Activated naive CD4-positive, alpha-beta T cell treated with anti-CD3 and anti-CD28 coated beads, Interleukin-2, amount 50 U/mL, for 16 hours (primary cell): ENCODE data around the gene NAV2.

Experiments
- DNase-seq: peaks from one replicate; pipeline ENCODE4 v3.0.0-alpha.2; 2020

The NAV2 gene

DNA sequence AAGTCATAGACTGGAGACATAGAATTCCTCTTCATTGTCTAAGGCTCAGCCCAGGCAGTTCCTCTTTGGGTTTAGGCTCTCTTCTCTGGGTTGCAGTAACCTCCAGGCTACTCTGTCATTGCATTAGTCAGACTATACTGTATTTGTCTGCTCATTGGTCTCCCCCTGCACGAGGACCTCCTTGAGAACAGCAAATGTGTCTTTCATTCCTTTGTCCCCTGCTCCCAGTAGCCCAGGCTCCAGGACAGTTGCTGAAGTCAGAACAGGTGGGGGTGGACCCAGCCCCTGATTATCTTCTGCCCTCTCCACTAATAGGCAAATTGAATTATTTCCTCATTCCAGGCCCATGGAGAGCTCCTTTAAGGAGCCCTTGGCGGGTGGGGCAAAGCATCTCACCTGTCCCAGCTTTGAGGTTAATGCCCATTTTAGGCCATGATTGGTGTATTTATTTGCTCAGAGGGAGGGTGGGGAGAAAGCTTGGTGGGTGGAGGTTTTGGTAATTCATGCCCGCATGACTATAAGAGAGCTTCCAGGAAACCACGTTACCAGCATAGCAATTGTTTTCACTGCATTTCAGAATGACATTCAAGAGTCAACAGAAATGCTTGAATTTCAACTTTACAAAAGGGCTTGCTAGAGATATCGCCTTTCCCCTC lies 40.9 kb downstream of the NAV2 start:
- DNase-seq: no peak

DNA sequence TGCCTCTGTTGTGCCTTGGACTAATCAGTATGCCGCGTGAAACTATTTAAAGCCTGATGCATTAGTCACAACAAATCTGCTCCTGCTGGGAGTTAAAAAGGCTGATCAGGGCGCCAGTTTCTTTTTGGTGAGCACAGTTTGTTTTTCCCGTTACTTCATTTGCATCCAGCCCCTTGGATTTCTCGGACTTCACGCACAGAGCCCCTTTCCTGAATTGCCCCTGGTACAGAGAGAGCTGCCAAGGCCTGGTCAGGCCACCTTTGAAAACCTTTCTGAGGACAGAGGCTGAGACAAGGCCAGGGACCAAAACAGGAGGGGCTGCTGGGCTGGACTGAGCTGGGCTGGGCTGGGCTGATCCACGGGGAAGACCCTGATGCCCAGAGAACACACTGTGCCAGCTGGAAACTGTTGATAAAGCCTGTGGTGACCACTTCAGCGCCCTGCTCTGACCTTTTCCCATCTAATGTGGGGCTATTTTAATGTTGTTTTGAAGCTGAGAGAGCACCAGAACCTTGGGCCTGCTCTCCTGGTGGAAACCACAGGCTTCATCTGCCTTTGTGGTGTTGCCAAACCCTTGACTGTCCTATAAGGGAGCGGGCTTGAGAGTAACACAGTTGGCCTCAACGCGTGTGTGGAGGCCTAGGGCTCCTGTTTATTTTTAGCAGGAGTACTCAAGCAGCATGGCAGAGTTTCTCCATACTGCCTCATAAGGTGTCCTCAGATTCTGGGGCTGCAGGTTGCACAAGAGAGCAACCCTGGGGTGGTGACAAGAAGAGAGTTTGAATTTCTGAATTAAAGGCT lies 44.2 kb downstream of the NAV2 start:
- no peak for DNase-seq

- no peak for DNase-seq
These were observed 46.8 kb downstream of the NAV2 start for GRCh38 chr11:19759389-19759788.

DNA sequence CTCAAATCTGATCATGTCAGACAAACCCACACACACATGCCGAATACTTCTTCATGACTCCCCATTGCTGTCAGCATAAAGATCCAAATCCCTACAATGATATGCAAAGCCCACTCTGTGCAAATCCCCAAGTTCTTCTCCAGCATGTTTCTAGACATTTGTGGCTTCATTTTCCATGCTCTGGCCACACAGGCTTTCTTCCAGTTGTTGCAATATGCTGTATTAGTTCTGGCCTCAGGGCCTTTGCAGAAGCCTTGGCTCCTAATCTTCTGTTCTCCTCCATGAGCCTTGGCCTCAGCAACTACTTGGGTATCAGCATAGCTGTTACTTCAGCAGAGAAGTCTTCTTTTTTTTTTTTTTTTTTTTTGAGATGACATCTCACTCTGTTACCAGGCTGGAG lies 49.6 kb downstream of the NAV2 start:
- DNase-seq: no peak

GRCh38 chr11:19763330-19763729 lies 50.7 kb downstream of the NAV2 start:
- no peak for DNase-seq

DNA sequence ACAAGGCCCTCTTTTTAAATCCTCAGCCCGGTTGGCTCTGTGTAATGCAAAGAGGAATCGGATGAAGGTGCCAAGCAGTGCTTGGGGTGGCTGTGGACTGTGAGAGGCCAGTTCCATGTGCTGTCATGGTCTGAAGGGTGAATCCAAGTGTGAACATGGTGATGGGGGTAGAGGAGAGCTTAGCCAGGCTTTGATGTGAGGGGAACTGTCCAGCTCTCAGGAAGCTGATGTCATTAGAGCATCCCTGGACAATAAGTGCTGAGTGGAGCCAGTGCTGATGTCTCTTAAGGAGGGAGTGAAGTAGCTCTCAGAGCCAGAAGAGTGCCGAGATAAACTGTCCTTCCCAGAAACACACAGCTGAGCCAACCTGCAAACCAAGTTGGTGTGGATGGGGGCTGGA lies 53.6 kb downstream of the NAV2 start:
- DNase-seq: no peak

- DNase-seq: no peak
These were observed 54.2 kb downstream of the NAV2 start for GRCh38 chr11:19766810-19767209.

DNA sequence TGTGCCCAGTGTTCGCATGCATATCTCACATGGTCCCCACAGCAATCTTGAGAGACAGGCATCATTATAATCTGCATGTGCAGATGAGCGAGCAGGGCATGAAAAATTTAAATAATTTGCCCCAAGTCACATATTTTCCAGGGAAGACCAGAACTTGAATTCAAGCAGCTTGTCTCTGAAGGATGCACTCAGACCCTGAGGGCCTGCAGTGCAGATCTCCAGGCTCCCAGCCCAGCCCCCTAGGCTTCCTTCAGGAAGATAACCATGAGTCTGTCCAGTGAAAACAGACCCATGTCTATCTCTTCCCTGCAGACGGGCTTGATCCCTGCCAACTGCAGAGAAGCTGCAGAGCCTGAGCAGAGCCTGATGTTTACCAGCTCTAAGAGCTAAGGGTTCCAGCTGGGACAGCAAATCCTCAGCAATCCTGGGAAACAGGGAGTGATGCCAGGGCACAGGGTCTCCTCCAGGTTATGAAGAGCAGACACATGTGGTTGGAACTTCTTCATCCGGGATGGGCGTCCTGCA lies 55.1 kb downstream of the NAV2 start:
- DNase-seq: no peak

- no peak for DNase-seq
These were observed 55.6 kb downstream of the NAV2 start for GRCh38 chr11:19768197-19768596.

GRCh38 chr11:19768815-19769214 lies 56.2 kb downstream of the NAV2 start:
- no peak for DNase-seq

- DNase-seq: no peak
These were observed 57.2 kb downstream of the NAV2 start for GRCh38 chr11:19769820-19770219.

- no peak for DNase-seq
These were observed 57.6 kb downstream of the NAV2 start for GRCh38 chr11:19770277-19770676.

GRCh38 chr11:19771463-19771862 lies 58.8 kb downstream of the NAV2 start:
- DNase-seq: no peak

GRCh38 chr11:19772480-19772879 lies 59.8 kb downstream of the NAV2 start:
- DNase-seq: no peak

DNA sequence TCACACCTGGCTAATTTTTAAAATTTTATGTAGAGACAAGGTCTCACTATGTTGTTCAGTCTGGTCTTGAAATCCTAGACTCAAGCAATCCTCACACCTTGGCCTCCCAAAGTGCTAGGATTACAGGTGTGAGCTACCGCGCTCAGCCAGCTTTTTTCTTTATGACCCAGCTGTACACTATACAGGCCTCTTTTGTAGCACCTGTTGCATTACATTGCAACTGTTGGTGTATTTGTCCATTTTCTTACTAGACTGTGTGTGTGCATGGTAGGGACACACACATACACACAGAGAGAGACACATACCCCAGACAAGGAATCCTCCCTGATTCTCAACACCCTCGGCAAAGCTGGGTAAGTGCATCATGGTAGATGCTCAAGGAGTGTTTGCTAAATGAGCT lies 61.7 kb downstream of the NAV2 start:
- DNase-seq: no peak

GRCh38 chr11:19774817-19775580 lies 62.4 kb downstream of the NAV2 start:
- DNase-seq: no peak

GRCh38 chr11:19775622-19776021 lies 63.0 kb downstream of the NAV2 start:
- DNase-seq: no peak

DNA sequence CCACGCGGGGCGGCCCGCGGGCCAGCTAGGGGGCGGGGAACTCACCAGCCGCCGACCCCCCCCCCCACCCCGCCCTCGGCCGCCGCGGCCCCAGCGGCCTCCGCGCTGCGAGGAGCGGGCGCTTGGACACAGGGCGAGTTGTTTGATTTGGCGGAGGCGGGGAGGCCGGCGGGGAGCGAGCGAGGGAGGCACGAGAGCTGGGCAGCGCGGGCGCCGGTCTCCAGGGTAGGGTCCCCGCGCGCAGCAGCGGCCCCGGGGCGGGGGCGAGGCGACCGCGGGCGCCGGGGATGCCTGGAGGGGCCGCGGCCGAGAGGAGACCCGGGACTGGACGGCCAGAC lies 64.4 kb downstream of the NAV2 start:
- no peak for DNase-seq

DNA sequence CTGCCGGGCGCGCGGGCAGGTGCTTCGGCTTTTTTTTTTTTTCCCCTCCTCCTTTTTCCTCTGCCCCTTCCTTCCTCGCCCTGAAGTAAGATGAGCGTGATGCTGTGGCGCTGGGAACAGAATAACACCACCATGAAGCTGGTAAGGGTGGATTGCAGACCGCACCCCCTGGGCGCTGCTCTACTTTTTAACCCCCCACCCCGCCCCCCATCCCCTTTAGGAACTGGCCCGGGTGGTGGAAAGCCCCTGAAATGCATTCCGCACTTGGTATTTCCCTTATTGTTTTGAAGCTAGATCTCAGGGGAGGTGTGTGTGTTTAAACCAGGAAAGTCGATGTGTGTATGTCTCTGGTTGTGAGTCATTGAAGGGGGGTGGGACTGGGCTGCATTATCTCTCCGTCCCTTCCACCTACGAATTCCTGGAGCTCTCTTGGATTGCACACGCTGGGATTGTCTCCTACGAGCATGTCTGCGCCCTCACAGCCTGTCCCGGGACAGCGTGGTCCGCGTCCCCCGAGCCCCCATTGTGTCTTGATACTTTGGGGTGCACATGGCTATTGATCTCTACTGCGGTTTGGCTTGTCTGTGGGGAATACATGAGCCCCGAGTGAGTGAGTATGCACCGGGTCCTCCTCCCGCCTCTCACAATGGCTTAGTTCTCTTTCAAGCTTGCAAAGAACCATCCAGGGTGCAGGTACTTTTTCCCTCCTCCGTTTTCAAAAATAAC lies 64.9 kb downstream of the NAV2 start:
- no peak for DNase-seq

- DNase-seq: no peak
These were observed 67.1 kb downstream of the NAV2 start for GRCh38 chr11:19779740-19780139.

GRCh38 chr11:19781351-19781750 lies 68.7 kb downstream of the NAV2 start:
- DNase-seq: no peak

DNA sequence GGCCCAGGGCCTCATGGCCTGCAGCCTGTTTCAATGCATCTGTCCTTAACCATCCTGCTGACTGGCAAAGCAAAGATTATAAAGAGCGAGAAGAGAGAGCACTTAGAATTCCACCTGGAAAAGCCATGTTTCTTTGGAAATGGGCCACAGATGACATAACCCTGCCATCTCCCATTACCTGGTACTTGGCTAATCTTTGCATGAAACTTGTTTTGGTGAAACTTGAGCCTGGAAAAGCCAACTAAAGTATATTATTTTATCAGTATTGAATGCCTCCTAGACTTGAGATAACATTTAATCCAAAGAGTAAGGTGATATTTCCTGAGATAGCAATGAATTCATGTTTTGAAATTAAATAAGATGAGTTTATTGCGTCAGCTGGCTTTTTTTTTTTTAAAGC lies 72.6 kb downstream of the NAV2 start:
- no peak for DNase-seq

GRCh38 chr11:19786644-19787043 lies 74.0 kb downstream of the NAV2 start:
- no peak for DNase-seq
